Activated T-cell treated with anti-CD3 and anti-CD28 coated beads for 4 hours (primary cell): ENCODE results near the gene TMEM26.

Source experiments
- DNase-seq: peaks from one replicate; pipeline ENCODE4 v3.0.0-alpha.2; 2020

TMEM26 gene

DNA sequence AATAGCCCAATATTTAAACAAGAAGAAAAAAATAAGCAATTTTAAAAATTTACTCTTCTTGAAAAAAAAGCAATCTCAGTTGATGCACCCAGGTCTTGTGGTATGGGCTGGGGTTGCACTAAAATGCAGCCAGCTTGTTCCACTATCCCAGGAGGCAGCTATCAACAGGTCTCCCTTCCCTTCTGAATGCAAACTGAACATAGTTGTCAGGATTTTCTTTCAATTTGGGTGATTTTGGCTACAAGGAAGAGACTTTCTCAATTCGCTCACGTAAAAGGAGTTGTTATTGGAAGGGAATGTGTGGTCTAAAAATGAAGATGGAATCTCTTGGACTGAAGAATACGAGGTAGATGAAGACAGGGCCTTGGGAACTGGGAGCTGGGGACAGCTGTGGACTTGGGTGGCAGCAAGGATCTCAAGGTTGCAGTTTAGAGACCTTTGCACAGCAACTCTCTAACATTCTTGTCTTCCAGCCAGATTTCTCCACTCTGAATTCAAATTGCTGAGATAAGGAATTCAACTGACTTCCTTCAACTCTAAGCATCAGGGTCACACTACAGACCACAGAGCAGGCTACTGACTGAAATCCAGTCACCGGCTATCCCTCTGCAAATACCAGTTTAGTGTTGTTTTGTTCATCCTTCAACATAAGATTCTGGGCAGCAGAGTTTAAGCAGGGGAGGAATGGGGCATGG lies 3.1 kb upstream of the TMEM26 start:
- DNase-seq, result no peak

DNA sequence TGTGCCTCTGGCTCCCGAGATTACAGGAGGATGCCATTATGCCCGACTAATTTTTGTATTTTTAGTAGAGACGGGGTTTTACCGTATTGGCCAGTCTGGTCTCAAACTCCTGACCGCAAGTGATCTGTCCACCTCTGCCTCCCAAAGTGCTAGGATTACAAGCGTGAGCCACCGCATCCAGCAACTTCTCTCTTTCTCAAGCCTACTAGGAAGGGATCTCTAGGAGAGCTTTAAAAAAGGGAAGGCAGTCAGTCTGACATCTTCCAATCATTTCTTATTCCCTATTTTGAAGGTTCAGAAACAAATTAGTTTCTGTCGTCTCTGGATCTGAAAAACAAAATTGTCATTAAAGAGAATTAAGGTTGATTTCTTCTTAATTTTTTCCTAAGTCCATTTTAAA lies 2.5 kb upstream of the TMEM26 start:
- DNase-seq, result no peak

DNA sequence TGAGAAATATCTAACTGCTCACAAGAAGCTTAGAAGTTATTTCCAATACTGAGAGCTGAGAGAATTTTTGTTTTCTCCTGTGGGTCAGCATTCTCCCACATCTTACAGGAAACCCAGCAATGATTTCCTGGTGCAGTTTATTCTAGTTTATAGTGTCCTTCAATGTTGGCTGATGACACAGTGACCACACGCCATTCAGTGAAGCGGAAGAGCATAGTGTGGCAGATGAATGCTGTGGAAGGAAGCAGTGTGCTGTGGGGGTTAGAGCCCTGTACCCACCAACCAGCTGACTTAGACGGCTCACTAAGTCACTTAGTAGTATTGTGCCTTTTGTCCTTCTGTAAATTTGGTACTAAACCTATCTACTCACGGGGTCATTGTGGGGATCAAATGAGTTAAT lies 1.4 kb upstream of the TMEM26 start:
- no peak for DNase-seq

DNA sequence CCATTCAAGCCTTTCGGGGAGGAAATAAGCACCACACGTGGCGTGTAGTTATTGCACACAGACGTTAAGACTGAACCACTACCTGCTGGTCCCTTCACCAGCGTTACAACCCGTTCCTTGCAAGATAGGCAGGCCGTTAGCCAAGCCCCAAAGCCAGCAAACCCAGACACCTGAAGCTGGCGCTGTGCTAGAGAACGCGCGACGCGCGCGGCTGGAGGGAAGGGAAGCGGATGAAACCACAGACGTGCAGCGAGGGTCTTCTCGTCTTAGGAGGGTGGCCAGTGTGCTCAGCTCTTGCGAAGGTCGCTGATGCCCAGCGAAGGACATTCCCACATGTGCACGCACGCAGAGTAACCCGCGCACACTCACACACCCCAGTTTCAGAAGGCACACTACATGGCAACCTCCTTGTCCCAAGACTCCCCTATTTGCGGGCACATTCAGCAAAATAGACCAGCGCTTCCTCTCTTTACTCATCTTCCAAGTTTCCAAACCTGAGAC lies 980 bp downstream of the TMEM26 start:
- DNase-seq, result no peak

DNA sequence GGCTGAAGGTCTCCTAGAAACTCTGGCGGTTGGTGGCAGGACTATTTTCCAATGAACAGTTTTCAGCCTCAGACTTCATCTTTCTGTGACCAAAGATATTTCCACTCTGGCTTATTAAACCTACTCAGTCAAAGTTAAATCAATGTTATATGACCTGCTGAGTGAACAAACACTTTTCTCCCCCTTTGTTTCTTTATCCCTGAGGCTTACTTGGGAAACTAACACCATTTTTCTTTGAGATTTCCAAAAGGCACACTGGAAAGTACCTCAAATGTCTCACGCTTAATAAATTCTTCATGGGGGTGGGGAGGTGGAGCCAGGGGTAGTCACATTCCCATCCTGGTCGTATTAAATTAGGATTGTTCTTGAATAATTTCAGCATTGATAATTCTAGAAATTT lies 1.8 kb downstream of the TMEM26 start:
- DNase-seq, result no peak

DNA sequence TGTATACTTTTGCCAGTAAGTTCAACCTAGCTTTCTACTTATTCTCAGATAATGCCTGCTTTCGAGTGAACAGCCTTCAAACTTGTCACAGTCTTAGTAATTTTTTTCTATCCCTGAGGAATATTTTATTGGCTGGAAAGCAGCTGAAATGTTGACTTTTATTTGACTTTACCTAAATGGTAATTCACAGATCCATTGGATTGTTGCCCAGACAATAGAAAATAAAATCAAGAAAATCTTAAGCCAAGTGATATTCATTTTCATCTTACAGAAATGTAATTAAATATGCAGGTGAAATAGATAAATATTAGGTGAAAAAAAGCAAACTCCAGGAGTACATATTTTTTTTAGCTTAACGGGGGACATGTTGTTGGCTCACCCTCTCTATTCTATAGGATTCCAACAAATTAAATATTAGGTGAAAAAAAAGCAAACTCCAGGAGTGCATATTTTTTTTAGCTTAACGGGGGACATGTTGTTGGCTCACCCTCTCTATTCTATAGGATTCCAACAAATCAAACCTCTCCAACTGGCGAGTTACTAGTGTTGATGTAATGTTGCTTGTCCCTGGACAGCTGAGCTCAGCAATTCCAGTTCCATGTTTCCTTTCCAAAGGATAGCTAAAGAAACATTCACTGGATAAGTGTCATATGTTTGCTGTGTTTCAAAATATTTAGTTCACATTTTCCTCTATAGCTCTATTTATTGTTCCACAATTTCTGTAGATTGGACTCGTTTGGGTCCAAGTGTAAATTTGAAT lies 4.2 kb downstream of the TMEM26 start:
- DNase-seq, result no peak

DNA sequence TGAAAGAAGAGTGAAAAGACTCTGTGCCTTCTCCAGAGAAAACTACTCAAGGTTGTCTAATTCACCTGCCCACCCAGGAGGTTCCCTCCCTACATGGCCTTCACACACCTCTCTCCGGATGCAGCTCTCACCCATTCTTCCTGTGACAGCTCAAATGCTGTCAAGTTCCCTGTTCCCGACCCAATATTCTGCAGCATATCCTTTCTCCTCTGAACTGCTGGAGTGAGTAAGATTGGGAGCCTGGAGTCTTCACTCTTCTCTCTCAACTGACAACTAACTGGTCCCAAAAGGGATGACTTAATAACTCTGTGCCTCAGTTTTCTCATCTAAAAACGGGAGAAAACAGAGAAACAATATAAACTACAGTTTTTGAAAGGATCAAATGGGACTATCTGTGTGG lies 5.1 kb downstream of the TMEM26 start:
- no peak for DNase-seq

DNA sequence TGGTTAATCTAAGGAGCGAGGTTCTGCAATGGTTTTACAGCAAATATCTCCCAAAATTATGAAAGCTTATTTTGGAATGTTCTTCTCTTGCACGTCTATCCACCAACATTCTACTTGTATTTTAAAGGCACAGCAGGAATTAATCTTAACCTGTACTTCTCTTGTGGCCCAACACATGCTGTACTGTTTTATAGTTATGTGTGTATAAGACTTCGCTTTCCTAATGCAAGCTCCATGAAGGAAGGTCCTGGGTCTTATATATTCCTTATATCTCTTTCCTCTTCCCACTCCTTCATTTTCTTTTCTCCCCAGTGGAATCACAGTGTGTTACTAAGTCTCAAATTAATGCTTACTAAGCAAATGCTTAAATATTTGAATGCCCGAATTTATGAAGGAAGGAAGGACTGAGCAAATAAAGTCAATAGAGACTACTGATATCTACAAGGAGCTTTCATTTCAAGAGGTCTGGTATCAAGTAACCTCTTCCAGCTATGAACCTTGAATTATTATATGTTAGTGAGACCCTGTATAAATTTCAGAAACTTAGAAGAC lies 14.0 kb downstream of the TMEM26 start:
- no peak for DNase-seq

DNA sequence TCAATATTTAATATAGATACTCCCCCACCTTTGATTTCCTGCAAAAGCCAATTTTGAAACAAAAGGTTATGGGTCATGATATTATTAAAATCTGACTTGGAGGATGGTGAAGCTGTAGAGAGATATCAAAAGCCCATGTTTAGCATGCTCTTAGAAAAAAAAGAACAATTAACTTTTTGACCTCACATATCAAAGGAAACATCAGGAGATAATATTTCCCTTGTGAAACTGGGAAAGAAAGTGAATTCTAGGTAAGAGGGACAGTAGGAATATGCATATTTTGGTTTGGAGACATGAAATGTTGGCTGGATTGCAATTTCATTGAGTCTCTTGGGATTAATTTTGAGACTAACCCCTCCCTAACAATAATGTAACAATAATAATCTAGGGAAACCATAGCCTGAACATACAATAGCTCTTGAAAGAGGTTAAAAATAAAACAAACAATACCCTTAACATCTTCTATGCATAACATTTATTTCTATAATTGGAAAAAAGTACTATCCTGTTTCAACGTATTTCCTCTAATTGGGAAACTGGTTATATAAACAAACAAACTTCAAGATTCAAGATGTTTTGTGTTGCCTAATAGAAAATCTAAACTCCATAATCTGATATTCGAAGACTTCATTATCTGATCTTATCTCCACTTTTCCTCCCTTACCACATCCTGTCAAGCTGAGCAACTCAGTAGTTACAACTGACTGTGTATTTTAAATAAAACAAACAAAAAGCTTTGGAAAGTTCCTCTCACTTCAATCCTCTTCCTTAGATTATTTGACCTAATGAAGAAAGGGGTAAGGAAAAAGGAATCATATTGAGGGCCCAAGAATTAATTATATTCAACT lies 14.8 kb downstream of the TMEM26 start:
- no peak for DNase-seq

DNA sequence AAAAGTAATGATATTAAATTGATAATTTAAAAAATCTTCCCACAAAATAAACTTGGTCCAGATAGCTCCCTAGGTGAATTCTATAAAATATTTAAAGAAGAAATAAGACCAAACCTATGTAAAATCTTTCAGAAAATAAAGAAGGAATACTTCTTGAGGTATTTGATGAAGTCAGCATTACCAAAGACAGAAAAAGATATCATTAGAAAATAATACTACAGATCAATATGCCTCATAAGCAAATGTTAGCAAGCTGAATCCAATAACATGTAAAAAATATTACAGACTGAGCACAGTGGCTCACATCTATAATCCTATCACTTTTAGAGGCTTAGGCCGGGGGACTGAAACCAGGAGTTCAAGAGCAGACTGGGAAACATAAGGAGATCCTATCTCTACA lies 30.0 kb downstream of the TMEM26 start:
- no peak for DNase-seq

DNA sequence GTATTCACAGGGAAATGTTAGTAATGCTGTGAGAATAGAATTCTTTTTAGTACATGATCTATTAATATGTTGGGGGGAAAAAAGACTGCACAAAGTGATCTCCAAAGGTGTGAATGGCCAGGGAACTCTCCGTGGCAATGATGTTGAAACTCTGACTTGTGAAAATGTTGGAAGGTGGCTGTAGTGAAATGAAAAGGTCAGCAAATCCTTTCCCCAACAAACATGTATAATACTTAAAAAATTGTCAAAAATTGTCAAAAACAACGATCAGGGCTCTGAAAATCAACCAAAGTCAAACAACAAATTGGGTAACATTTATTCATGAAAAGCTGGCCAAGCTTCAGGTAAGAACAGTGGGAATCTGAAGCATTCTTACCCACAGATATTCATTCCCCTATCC lies 35.5 kb downstream of the TMEM26 start:
- DNase-seq, result no peak

DNA sequence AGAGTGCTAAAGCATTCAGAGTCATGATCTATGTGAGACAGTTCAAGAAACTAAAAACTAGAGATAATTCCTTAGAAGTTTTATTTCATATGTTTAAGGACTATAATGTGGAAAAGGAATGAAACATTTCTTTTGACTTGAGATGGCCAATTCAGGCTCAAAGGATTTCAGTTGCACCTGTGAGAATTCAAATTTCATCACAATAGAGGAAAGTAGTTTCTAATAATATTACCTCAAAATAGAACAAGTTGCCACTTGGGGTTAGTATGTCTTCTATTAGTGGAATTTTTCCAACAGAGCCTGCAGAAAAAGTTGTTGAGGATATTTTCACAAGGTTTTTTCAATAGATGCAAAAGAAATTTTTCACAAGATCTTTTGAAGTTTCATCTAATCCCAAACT lies 37.4 kb downstream of the TMEM26 start:
- no peak for DNase-seq

DNA sequence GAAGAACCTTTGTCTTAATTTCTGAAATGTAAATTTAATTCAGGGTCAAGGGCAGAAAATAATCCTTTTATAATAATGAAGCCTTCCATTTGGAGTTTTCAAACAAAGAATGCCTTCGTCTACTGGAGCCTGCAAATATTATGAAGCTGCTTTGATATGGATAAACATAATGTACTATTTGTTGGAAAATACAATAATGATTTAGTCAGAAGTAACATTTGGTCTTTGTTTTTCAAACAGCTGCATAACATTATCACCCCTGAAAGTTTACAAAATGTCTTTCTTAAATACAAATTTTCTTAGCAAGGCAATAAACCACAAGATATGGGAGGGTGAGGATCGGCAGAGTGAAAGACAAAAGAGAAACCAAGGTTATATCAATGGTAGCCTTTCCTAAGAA lies 41.5 kb downstream of the TMEM26 start:
- DNase-seq, result no peak

DNA sequence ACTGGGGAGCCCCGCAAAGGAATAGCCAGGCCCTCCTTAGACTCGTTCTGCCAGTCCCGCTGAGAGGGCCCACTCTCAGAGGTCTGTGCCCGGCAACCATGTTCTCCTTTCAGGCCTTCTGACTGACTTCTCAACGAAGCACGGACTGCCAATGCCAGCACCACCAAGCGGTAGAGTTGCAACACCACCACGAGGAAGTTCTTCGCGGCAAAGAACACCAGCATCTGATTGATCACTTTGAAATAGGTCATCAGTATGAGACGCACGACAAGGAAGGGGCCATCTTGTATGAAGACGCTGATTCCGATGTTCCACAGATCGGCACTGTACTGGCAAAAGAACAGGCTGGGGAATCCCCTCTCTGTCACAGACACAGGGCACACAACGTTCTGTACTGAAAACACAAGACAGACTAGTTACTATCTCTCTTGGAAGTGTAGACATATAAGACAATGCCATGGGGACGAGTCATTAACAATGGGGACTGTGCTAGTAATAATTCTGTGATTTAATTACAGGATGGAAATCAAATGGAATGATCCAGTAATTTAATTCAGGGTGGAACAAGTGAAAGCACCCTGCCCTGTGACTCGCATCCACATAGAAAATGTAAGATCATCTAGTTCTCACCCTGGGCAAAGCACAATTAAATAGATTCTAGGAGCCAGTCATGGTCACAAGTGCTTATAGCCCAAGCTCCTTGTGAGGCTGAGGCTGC lies 42.7 kb downstream of the TMEM26 start:
- no peak for DNase-seq

DNA sequence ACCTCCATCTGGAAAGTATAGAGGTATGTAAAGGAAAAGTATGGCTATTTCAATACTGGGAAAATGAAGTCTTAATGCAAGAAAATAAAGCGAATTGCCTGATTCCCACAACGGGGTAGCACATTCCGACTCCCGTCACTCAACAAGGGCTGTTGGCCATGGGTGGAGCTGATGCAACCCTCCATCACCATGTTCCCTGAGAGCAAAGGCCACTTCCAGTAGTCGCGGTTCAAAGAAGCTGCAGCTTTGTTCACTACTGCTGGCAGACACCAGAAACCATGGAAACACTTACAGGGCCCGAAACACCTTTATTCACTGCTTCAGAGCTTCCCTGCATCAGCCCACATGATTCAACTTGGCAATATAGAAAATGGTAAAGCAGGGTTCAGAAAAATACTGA lies 44.0 kb downstream of the TMEM26 start:
- no peak for DNase-seq

DNA sequence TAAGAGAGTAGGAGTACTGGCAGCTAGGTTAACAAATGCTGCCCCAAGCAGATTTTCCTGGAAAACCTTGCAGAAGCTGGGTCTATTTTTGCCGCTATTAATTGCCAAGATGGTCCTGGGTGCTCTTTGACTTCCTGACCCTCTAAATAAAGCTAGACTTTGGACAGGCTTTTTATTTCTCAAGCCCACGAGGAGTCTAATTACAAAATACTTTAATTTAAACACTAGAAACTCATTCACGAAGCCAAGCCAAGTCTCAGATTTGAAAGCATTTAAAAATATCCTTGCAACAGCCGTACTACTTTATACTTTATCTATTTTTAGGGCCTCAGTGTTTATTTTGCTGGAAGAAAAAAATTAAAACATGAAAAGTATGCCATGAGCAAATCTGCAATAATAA lies 45.1 kb downstream of the TMEM26 start:
- no peak for DNase-seq

DNA sequence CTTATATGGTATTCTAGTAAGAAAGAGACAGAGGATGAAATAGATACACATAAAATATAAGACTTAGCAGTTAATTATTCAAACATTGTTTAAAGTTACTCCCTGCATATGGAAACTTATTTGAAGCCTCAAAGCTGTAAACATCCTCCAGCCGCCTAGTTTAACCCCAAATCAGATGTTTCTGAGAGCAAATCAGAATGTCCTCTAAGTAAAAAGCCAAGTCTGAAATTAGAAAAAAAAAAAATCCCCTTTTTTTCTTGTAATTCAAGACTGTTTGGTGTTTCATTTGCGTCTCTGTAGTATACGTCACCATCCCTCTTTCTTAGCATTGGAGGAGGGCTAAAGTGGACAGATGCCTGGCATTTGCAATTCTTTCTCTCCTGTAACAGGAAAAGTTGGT lies 46.4 kb downstream of the TMEM26 start:
- no peak for DNase-seq

DNA sequence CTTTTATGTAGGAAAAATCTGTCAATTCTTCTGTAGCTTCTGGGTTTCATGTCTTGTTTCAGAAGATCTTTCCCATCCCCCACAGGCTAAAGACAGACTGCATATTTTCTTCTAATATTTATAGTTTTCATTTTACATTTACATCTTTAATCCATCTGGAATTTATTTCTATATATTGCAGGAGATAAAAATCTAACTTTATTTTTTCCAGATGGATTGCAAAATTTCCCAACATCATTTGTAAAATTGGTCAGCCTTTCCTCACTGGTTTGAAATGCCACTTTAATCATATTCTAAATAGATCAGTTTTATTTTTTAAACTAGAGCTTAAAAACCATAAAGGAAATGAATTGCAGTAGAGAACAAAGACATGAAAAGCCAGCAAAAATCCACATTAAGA lies 46.9 kb downstream of the TMEM26 start:
- DNase-seq, result no peak

DNA sequence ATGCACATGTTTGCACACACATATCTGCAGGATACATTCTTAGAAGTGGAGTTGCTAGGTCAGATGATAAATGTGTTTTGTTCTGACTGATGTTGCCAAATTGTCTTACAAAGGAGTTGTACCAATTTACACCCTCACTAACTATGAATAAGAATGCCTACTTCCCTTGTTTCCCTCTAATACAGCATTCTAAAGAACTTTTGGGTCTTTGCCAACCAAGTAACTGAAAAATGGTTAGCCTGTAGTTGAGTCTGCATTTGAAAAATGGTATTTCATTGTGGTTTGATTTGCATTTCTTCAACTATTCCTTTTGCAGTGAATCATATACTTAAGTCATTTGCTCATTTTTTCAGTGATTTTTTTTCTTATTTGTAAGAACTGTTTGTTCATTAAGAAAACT lies 48.4 kb downstream of the TMEM26 start:
- no peak for DNase-seq

DNA sequence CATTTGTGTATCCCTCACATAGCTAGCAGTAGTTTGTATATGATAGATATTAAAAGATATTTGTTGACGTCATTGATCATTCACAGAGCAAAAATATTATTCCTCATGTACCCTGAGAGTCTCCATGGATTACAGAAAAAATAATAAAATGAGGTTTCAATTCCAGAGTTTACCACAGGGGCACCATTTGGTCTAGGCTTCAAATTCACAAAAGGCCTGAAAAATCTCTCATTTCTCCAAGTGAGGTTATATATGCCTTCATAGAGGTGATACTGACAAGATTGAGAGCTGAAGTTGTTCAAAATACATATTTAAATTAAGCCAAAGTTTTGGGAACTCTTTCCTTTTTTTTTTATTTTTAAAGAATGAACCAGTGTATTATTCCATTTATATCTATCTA lies 52.7 kb downstream of the TMEM26 start:
- no peak for DNase-seq

DNA sequence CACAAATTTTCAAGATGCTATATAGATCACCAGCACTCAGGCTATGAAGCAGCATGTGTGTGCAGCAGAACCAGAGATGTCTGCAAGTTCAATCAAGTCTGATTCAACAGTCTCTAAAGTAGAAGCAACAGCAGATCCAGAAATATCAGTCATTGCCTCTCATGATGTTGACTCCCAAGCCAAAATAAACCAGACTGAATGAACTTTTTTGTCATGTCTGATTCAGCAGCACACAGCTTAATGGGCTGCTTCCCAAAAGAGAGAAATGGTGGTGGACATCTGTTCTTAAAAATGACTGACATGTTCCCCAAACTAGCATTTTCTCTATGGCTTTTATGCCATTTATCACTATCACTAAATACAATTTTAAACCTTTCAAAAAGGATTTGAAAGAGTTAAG lies 53.8 kb downstream of the TMEM26 start:
- DNase-seq, result no peak

DNA sequence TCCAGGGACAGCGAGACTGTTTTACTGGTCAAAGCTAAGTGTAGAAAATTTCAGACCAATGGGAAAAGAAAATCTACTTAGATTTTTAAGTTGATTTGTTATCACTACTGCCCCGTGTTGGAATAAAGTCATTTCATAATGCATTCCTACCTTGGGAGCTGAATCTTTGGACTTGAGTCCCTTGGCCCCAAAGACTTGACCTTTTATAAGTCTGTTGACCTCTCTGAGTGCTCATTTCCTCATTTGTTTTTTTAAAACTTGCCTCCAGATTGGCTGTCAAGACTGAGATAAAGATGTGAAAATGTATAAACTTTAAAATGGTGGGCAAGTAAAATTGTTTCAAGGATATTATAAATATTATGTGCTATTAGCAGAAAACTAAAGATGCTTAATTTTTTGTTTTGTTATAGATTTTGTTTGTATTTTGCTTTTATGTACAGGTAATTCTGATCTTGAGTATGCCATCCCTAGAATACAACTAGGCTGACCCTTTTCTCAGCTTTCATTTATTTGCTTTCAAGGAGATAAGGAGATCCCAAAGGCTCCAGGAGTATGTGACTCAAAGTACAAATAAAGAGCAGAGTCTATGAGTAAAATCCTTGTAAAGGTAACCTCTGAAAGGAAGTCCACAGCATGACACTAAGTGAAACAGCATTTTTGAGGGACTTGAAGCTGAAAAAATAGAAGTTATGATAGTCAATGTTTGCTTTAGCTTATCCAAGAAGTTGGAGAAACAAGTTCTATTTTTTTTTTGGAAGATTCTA lies 54.6 kb downstream of the TMEM26 start:
- no peak for DNase-seq
